Endothelial cell of umbilical vein (primary cell): ENCODE results near the gene BCL2L14.

ENCODE experiments used
- JUN ChIP-seq: IDR thresholded peaks from 2 replicates; pipeline ENCODE4 v1.6.1; 2011; ENCODE audit warnings: borderline replicate concordance, low read depth; ENCODE audit not compliant: insufficient read length, insufficient read depth
- POLR2A ChIP-seq: IDR thresholded peaks from 2 replicates; pipeline ENCODE4 v1.6.1; 2012; ENCODE audit warnings: low read depth, mild to moderate bottlenecking, control low read depth, low read length
- POLR2AphosphoS5 ChIP-seq: IDR thresholded peaks from 2 replicates; pipeline ENCODE4 v1.6.1; 2012; ENCODE audit warnings: low read depth, mild to moderate bottlenecking, control low read depth, low read length, moderate library complexity; ENCODE audit not compliant: insufficient read depth
- TF ChIP-seq, protein P1 (sequence below), 2 donors: IDR thresholded peaks; 1 replicate in 1 of 2; 2 replicates in 1 of 2; pipeline ENCODE4 v1.5.1; 2011; ENCODE audit warnings: low read length in 2 of 2, mild to moderate bottlenecking in 2 of 2, moderate library complexity in 2 of 2, control low read depth in 1 of 2, inconsistent platforms in 1 of 2, low read depth in 1 of 2; ENCODE audit not compliant: insufficient read depth in 1 of 2; ENCODE audit errors: extremely low read depth in 1 of 2

DNA sequence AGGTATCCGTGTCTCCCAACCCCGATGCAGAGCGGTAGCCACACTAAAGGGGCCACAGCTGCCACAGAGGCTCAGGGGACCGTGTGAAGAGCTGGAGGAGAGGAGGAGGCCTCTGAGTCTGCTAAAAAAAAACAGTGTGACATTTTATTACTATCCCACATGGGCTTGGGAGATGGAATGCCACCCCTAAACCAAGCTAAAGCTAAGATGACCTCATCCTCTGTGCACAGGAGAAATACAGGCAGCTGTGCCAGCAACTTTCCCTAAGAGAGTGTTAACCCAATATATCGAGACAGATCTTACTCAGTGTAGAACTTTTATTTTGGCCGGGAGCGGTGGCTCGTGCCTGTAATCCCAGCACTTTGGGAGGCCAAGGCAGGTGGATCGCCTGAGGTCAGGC, 18.0 kb downstream of the BCL2L14 start:
- TF ChIP-seq, protein P1, sequence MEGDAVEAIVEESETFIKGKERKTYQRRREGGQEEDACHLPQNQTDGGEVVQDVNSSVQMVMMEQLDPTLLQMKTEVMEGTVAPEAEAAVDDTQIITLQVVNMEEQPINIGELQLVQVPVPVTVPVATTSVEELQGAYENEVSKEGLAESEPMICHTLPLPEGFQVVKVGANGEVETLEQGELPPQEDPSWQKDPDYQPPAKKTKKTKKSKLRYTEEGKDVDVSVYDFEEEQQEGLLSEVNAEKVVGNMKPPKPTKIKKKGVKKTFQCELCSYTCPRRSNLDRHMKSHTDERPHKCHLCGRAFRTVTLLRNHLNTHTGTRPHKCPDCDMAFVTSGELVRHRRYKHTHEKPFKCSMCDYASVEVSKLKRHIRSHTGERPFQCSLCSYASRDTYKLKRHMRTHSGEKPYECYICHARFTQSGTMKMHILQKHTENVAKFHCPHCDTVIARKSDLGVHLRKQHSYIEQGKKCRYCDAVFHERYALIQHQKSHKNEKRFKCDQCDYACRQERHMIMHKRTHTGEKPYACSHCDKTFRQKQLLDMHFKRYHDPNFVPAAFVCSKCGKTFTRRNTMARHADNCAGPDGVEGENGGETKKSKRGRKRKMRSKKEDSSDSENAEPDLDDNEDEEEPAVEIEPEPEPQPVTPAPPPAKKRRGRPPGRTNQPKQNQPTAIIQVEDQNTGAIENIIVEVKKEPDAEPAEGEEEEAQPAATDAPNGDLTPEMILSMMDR (IDR thresholded peaks at IDR 0.05; ENCODE audit: extremely low read depth in 1 of 2, insufficient read depth in 1 of 2, low read depth in 1 of 2, low read length in 2 of 2) = no peak
- TF ChIP-seq JUN (no peak), POLR2AphosphoS5 (no peak), POLR2A (no peak)
